GM23248 (cell line): Measurements from ENCODE around the gene ZFYVE26. TPM values are rescaled to one million over a fixed set of nuclear protein-coding genes. Genes with fewer than 3 reads are reported as not detected.

Source experiments
- DNase-seq: peaks from one replicate; pipeline ENCODE4 v3.0.0-alpha.2; 2015
- H2AFZ ChIP-seq: fragments of 200-600 bp; sonication (generic); 2 replicates; pipeline ENCODE4 v1.6.1; 2016; ENCODE audit warnings: antibody characterized with exemption
- H3F3A ChIP-seq: fragments of 200-600 bp; sonication (generic); 2 replicates; pipeline ENCODE4 v1.6.1; 2016; ENCODE audit warnings: mild to moderate bottlenecking, antibody characterized with exemption, mixed run types; ENCODE audit not compliant: insufficient read depth
- H3K27ac ChIP-seq: fragments of 200-600 bp; sonication (generic); 2 replicates; pipeline ENCODE4 v1.5.1; 2016; ENCODE audit warnings: mild to moderate bottlenecking
- H3K27me3 ChIP-seq: fragments of 200-600 bp; sonication (generic); replicated peaks from 2 replicates; pipeline ENCODE4 v1.6.1; 2016; ENCODE audit warnings: mild to moderate bottlenecking; ENCODE audit not compliant: insufficient read depth
- H3K36me3 ChIP-seq: fragments of 200-600 bp; sonication (generic); 2 replicates; pipeline ENCODE4 v1.6.1; 2016; ENCODE audit warnings: low read depth, mild to moderate bottlenecking
- H3K4me1 ChIP-seq: fragments of 200-600 bp; sonication (generic); 2 replicates; pipeline ENCODE4 v1.6.1; 2016; ENCODE audit warnings: mild to moderate bottlenecking; ENCODE audit not compliant: insufficient read depth
- H3K4me2 ChIP-seq: fragments of 200-600 bp; sonication (generic); one replicate; pipeline ENCODE4 v1.6.1; 2016; ENCODE audit warnings: mild to moderate bottlenecking; ENCODE audit not compliant: unreplicated experiment
- H3K4me3 ChIP-seq: fragments of 200-600 bp; sonication (generic); 2 replicates; pipeline ENCODE4 v1.5.1; 2016; ENCODE audit warnings: mild to moderate bottlenecking
- H3K79me2 ChIP-seq: fragments of 200-600 bp; sonication (generic); 2 replicates; pipeline ENCODE4 v1.6.1; 2016; ENCODE audit warnings: mild to moderate bottlenecking; ENCODE audit not compliant: insufficient read depth
- H3K9ac ChIP-seq: fragments of 200-600 bp; sonication (generic); 2 replicates; pipeline ENCODE4 v1.6.1; 2016; ENCODE audit warnings: mild to moderate bottlenecking
- H3K9me2 ChIP-seq: fragments of 200-600 bp; sonication (generic); 2 replicates; pipeline ENCODE4 v1.6.1; 2016; ENCODE audit warnings: mixed run types, mild to moderate bottlenecking, moderate library complexity; ENCODE audit not compliant: insufficient read depth
- H3K9me3 ChIP-seq: fragments of 200-600 bp; sonication (generic); one replicate; pipeline ENCODE4 v1.6.1; 2017; ENCODE audit warnings: low read depth
- H4K20me1 ChIP-seq: fragments of 200-600 bp; sonication (generic); 2 replicates; pipeline ENCODE4 v1.6.0; 2016; ENCODE audit not compliant: insufficient read depth
- EZH2 ChIP-seq: fragments of 200-600 bp; sonication (generic); IDR thresholded peaks from 2 replicates; pipeline ENCODE4 v1.6.1; 2018; ENCODE audit warnings: antibody characterized with exemption, mild to moderate bottlenecking; ENCODE audit not compliant: insufficient read depth, poor library complexity, severe bottlenecking
- EZH2phosphoT487 ChIP-seq: fragments of 200-600 bp; sonication (generic); IDR thresholded peaks from 2 replicates; pipeline ENCODE4 v1.6.1; 2018; ENCODE audit warnings: antibody characterized with exemption, moderate library complexity, mild to moderate bottlenecking, low read depth; ENCODE audit not compliant: insufficient read depth
- WGBS, 2 experiments: methylation state at CpG; one replicate each; pipeline ENCODE4 v1.1.6; 2015 to 2017; ENCODE audit warnings: low lambda C conversion rate in 2 of 2, low coverage in 1 of 2; ENCODE audit errors: missing lambda C conversion rate in 2 of 2; 5-methylcytosine and 5-hydroxymethylcytosine counted together
- in situ Hi-C: fragments of 300-500 bp; cut with MboI; formaldehyde crosslinking; loops from 2 replicates; pipeline ENCODE4 v1.15.0; 2020
- polyA plus RNA-seq: library from polyadenylated mRNA; unstranded; fragments of >200 nt; fragmentation: Nextera tagmentation; extraction: Ambion mirVana; gene quantifications from 2 replicates; pipeline ENCODE4 v1.2.1, GENCODE V29; 2016
- total RNA-seq: library from RNA; depleted of rRNA; stranded (reverse); fragments of >200 nt; shearing (Covaris generic); gene quantifications from 2 replicates; pipeline ENCODE4 v1.2.3, GENCODE V29; 2014

The ZFYVE26 gene
- total and polyA plus RNA-seq, 2 experiments from 2014 or later = 2.7 to 10.8 TPM

GRCh38 chr14:67765192-67765834 lies 51.1 kb downstream of the ZFYVE26 start:
- Histone ChIP-seq H3K4me2 (no peak overlapping the region), H3K79me2 (no peaks in the 10 kb centered on the region), H3K9me3 (no peaks in the 10 kb centered on the region), H3K27me3 (no peaks in the 10 kb centered on the region), H4K20me1 (no peaks in the 10 kb centered on the region), H3K36me3 (peaks cover 25% of the 10 kb centered on the region), H3F3A (no peaks in the 10 kb centered on the region), H2AFZ (no peak overlapping the region), H3K4me3 (no peak overlapping the region), H3K4me1 (no peaks in the 10 kb centered on the region), H3K9ac (no peak overlapping the region), H3K27ac (no peak overlapping the region), H3K9me2 (no peaks in the 10 kb centered on the region)
- 78 to 81% methylated on average over 5 of the region's 5 CpGs for WGBS, 2 experiments
- in situ Hi-C loops = no loop called here
- TF ChIP-seq EZH2phosphoT487 (no peak), EZH2 (no peak)
- no peak for DNase-seq

GRCh38 chr14:67764496-67764895 lies 51.9 kb downstream of the ZFYVE26 start:
- no peak overlapping the region for H3K9ac ChIP-seq
- DNase-seq = no peak
- H3K9me3 ChIP-seq = no peaks in the 10 kb centered on the region
- no peaks in the 10 kb centered on the region for H3K79me2 ChIP-seq
- no peak overlapping the region for H3K4me3 ChIP-seq
- H4K20me1 ChIP-seq = no peaks in the 10 kb centered on the region
- no peak overlapping the region for H3K4me2 ChIP-seq
- WGBS, 2 experiments = 95 to 98% methylated on average over 4 of the region's 4 CpGs
- no peaks in the 10 kb centered on the region for H3K9me2 ChIP-seq
- in situ Hi-C loops = no loop called here
- H3K4me1 ChIP-seq = no peaks in the 10 kb centered on the region
- H3K27ac ChIP-seq = no peak overlapping the region
- no peaks in the 10 kb centered on the region for H3F3A ChIP-seq
- H2AFZ ChIP-seq = no peak overlapping the region
- H3K27me3 ChIP-seq = no peaks in the 10 kb centered on the region
- peaks cover 20% of the 10 kb centered on the region for H3K36me3 ChIP-seq
- no peak for TF ChIP-seq EZH2
- no peak for TF ChIP-seq EZH2phosphoT487

- Histone ChIP-seq H4K20me1 (no peaks in the 10 kb centered on the region), H3K9me2 (no peaks in the 10 kb centered on the region), H3K4me3 (no peak overlapping the region), H3K79me2 (no peaks in the 10 kb centered on the region), H3K9ac (no peak overlapping the region), H3K36me3 (peaks cover 10% of the 10 kb centered on the region), H3K27me3 (no peaks in the 10 kb centered on the region), H3F3A (no peaks in the 10 kb centered on the region), H3K4me2 (no peak overlapping the region), H3K9me3 (no peaks in the 10 kb centered on the region), H3K4me1 (no peaks in the 10 kb centered on the region), H2AFZ (no peak overlapping the region), H3K27ac (no peak overlapping the region)
- 93 to 97% methylated on average over 4 of the region's 4 CpGs for WGBS, 2 experiments
- no peak for DNase-seq
- no peak for TF ChIP-seq EZH2phosphoT487
- no peak for TF ChIP-seq EZH2
- in situ Hi-C loops = no loop called here
Observed at GRCh38 chr14:67763158-67763822, 53.1 kb downstream of the ZFYVE26 start.

GRCh38 chr14:67762051-67762450 lies 54.3 kb downstream of the ZFYVE26 start:
- in situ Hi-C loops = no loop called here
- no peak overlapping the region for H2AFZ ChIP-seq
- H4K20me1 ChIP-seq = no peaks in the 10 kb centered on the region
- no peak overlapping the region for H3K4me3 ChIP-seq
- H3K9me2 ChIP-seq = no peaks in the 10 kb centered on the region
- TF ChIP-seq EZH2 (no peak), EZH2phosphoT487 (no peak)
- H3K36me3 ChIP-seq = peaks cover 6% of the 10 kb centered on the region; the same call in 1 of the 2 replicates
- whole genome bisulfite sequencing, 2 experiments = 77 to 84% methylated on average over 5 of the region's 5 CpGs
- no peaks in the 10 kb centered on the region for H3K9me3 ChIP-seq
- no peak overlapping the region for H3K9ac ChIP-seq
- no peaks in the 10 kb centered on the region for H3K27me3 ChIP-seq
- no peaks in the 10 kb centered on the region for H3K4me1 ChIP-seq
- H3K4me2 ChIP-seq = no peak overlapping the region
- no peaks in the 10 kb centered on the region for H3F3A ChIP-seq
- H3K79me2 ChIP-seq = no peaks in the 10 kb centered on the region
- H3K27ac ChIP-seq = no peak overlapping the region
- no peak for DNase-seq
